Panc1 (cell line): ENCODE results near the gene NOTCH1.

Experiments
- CTCF ChIP-seq: fragments of 450-650 bp; IDR thresholded peaks from 2 replicates; pipeline ENCODE4 v1.5.1; 2017; ENCODE audit warnings: mild to moderate bottlenecking
- POLR2AphosphoS5 ChIP-seq: IDR thresholded peaks from 2 replicates; pipeline ENCODE4 v1.6.1; 2012; ENCODE audit warnings: mild to moderate bottlenecking, low read depth, low read length, moderate library complexity

DNA sequence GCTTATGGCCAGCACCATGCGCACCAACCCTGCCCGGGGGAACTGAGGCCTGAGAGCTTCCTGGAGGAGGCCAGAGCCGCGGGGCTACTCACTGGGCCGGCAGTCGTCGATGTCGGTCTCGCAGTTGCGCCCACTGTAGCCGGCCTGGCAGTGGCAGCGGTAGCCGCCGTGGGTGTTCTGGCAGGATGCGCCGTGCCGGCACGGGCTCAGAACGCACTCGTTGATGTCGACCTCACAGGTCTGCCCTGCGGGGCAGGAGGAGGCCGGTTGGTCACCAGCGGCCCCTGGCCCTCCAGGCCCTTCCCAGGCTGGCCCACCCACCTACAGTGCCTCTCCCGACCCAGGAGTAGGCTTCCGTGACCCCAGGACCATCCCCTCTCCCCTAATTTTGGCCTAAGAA, 35.3 kb downstream of the NOTCH1 start:
- no peak for TF ChIP-seq CTCF
- no peak for TF ChIP-seq POLR2AphosphoS5
